ENCODE measurements around the gene CCDC54. TPM values are rescaled to one million over a fixed set of nuclear protein-coding genes. Genes with fewer than 3 reads are reported as not detected.
A peak's percentile ranks its signal among the peaks of the same experiment; 100 is the strongest.

Gene CCDC54
- total and polyA plus RNA-seq, 2 experiments from 2014 or later, result 0.31 TPM; not detected in 1

DNA sequence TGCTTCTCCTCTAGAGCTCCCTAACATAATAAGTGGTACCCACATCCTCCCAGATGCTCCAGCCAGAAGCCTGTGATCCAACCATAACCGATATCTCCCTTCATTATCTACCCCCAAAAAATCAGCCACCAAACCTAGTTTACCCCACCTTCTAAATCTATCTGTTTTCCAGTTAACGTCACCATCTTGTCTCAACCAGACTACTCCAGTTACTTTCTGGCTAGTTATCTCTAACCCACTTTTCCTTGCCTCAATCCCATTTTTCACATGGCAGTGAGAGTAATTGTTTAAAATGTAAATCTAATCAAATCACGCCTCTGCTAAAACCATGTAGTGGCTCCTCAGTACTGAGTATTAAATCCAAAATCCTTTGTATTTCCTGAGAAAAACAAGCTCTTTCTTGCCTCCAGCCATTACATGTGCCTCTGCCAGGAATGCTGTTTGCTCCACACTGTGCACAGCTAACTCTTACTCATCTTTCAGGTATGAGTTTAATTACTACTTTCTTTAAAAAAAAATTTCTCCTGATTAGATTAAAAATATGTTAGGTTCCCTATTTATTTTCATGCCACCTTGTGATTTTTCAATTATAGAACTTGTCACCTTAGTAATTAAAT lies 15.4 kb downstream of the CCDC54 start:
- H3K27me3 ChIP-seq, result peaks cover 8% of the 10 kb centered on the region
- no peak for TF ChIP-seq CTCF (IDR thresholded peaks at IDR 0.05; ENCODE audit: low read depth, low read length)
- H3K27ac ChIP-seq, result no peak overlapping the region
- no peaks in the 10 kb centered on the region for H3K36me3 ChIP-seq
- no peaks in the 10 kb centered on the region for H3K4me1 ChIP-seq (ENCODE audit: low read depth)
- H3K4me3 ChIP-seq, result no peak overlapping the region
- peak in 1 of 2 donors; percentile 46 for DNase-seq (ENCODE audit: low read depth in 1 of 2, low spot score in 1 of 2)
- H3K9me3 ChIP-seq (ENCODE audit: low read depth), result no peaks in the 10 kb centered on the region

- Histone ChIP-seq H3K27ac (no peak overlapping the region), H3K4me3 (no peak overlapping the region), H3K9me3 (ENCODE audit: low read depth) (no peaks in the 10 kb centered on the region), H3K4me1 (ENCODE audit: low read depth) (no peaks in the 10 kb centered on the region), H3K36me3 (no peaks in the 10 kb centered on the region), H3K27me3 (peaks cover 5% of the 10 kb centered on the region)
- no peak for DNase-seq (ENCODE audit: low read depth in 1 of 2, low spot score in 1 of 2)
- TF ChIP-seq CTCF (IDR thresholded peaks at IDR 0.05; ENCODE audit: low read depth, low read length), result no peak
Measured at GRCh38 chr3:107394502-107394901, 17.3 kb downstream of the CCDC54 start.

DNA sequence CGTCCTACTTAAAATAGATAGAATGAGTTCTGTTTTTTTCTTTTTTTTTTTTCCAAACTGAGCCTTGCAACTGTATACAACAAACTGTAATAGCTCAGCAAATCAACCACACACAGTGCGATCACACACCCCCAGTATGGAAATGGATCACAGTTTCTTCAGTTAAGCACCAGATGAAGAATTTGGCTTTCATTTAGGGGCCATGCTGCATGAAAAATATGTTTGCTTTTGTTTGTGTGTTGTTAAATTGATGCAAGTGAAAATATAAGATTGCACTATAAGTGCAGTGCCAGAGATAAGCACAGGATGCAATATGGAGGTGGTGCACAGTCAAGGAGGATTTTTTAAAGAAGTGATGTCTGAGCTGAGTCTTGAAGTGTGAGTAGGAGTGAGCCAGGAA lies 17.8 kb downstream of the CCDC54 start:
- Histone ChIP-seq H3K36me3 (no peaks in the 10 kb centered on the region), H3K27me3 (peaks cover 3% of the 10 kb centered on the region), H3K4me1 (ENCODE audit: low read depth) (no peaks in the 10 kb centered on the region), H3K9me3 (ENCODE audit: low read depth) (no peaks in the 10 kb centered on the region), H3K27ac (no peak overlapping the region), H3K4me3 (no peak overlapping the region)
- TF ChIP-seq CTCF (IDR thresholded peaks at IDR 0.05; ENCODE audit: low read depth, low read length), result no peak
- DNase-seq (ENCODE audit: low read depth in 1 of 2, low spot score in 1 of 2), result no peak

- Histone ChIP-seq H3K36me3 (no peaks in the 10 kb centered on the region), H3K4me1 (ENCODE audit: low read depth) (no peaks in the 10 kb centered on the region), H3K27me3 (peaks cover 2% of the 10 kb centered on the region), H3K27ac (no peak overlapping the region), H3K9me3 (ENCODE audit: low read depth) (no peaks in the 10 kb centered on the region), H3K4me3 (no peak overlapping the region)
- no peak for DNase-seq (ENCODE audit: low read depth in 1 of 2, low spot score in 1 of 2)
- TF ChIP-seq CTCF (IDR thresholded peaks at IDR 0.05; ENCODE audit: low read depth, low read length), result no peak
Measured at GRCh38 chr3:107401301-107401700, 24.1 kb downstream of the CCDC54 start.

DNA sequence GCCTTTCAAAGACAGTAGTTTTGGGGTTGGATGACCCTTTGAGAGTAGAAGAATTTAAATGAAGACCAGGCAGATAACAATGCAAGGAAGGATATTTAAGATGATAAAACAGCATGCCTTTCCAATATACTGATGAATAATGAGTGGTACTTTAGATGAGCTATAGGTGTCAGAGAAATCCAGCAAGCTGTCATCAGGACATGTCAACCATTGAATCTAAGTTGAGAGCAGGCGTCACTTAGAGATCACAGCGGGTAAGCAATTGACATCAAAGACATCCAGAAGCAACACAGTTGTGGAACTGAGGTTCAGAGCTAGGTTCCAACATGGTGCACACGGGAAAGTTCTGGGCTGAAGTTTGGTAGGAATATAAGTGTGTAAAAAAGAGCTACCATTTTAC lies 25.0 kb downstream of the CCDC54 start:
- Histone ChIP-seq H3K27ac (no peak overlapping the region), H3K9me3 (ENCODE audit: low read depth) (no peaks in the 10 kb centered on the region), H3K4me1 (ENCODE audit: low read depth) (no peaks in the 10 kb centered on the region), H3K4me3 (no peak overlapping the region), H3K27me3 (peaks cover 2% of the 10 kb centered on the region), H3K36me3 (no peaks in the 10 kb centered on the region)
- TF ChIP-seq CTCF (IDR thresholded peaks at IDR 0.05; ENCODE audit: low read depth, low read length), result no peak
- DNase-seq (ENCODE audit: low read depth in 1 of 2, low spot score in 1 of 2), result no peak

Measured in cardiac muscle cell (in vitro differentiated cells and primary cell).